HepG2 (cell line): ENCODE results near the gene LOX. TPM values are rescaled to one million over a fixed set of nuclear protein-coding genes. Genes with fewer than 3 reads are reported as not detected.

Experiments used
- ATF1 ChIP-seq: IDR thresholded peaks from 2 replicates; pipeline ENCODE4 v1.6.1; 2016; ENCODE audit warnings: mild to moderate bottlenecking, control low read depth
- DBP ChIP-seq: sonication (generic); formaldehyde crosslinking; IDR thresholded peaks from 2 replicates; pipeline ENCODE4 v1.4.0; 2020; ENCODE audit warnings: missing genetic modification reagents; ENCODE audit errors: not compliant biosample characterization
- DMTF1 ChIP-seq: sonication (generic); formaldehyde crosslinking; IDR thresholded peaks from 2 replicates; pipeline ENCODE4 v1.4.0; 2020; ENCODE audit warnings: mild to moderate bottlenecking, missing genetic modification reagents
- KAT8 ChIP-seq: IDR thresholded peaks from 2 replicates; pipeline ENCODE4 v1.6.1; 2016; ENCODE audit warnings: missing genetic modification reagents, missing compliant biosample characterization
- MZF1 ChIP-seq: sonication (generic); formaldehyde crosslinking; IDR thresholded peaks from 2 replicates; pipeline ENCODE4 v1.8.1; 2023; ENCODE audit warnings: mild to moderate bottlenecking, missing genetic modification reagents, borderline replicate concordance
- SIX1 ChIP-seq: sonication (generic); formaldehyde crosslinking; IDR thresholded peaks from 2 replicates; pipeline ENCODE4 v1.4.0; 2020; ENCODE audit warnings: missing genetic modification reagents, borderline replicate concordance
- SRY ChIP-seq: sonication (generic); formaldehyde crosslinking; IDR thresholded peaks from 2 replicates; pipeline ENCODE4 v1.8.0; 2022; ENCODE audit warnings: mild to moderate bottlenecking, missing genetic modification reagents
- YEATS4 ChIP-seq: sonication (generic); formaldehyde crosslinking; IDR thresholded peaks from 2 replicates; pipeline ENCODE4 v1.4.0; 2020; ENCODE audit warnings: missing genetic modification reagents, borderline replicate concordance
- ZBTB10 ChIP-seq: sonication (generic); formaldehyde crosslinking; IDR thresholded peaks from 2 replicates; pipeline ENCODE4 v1.4.0; 2020; ENCODE audit warnings: missing genetic modification reagents, borderline replicate concordance
- ZFP37 ChIP-seq: sonication (generic); formaldehyde crosslinking; IDR thresholded peaks from 2 replicates; pipeline ENCODE4 v1.4.0; 2020; ENCODE audit warnings: missing genetic modification reagents, borderline replicate concordance
- ZNF205 ChIP-seq: IDR thresholded peaks from 2 replicates; pipeline ENCODE4 v1.6.1; 2018; ENCODE audit warnings: missing biosample characterization, missing genetic modification reagents
- ZNF224 ChIP-seq: sonication (generic); formaldehyde crosslinking; IDR thresholded peaks from 2 replicates; pipeline ENCODE4 v1.5.0; 2020; ENCODE audit warnings: mild to moderate bottlenecking, missing genetic modification reagents
- ZNF577 ChIP-seq: sonication (generic); formaldehyde crosslinking; IDR thresholded peaks from 2 replicates; pipeline ENCODE4 v1.4.0; 2020; ENCODE audit warnings: mild to moderate bottlenecking, low read depth, missing genetic modification reagents, borderline replicate concordance
- ZNF737 ChIP-seq: sonication (generic); formaldehyde crosslinking; IDR thresholded peaks from 2 replicates; pipeline ENCODE4 v1.5.0; 2020; ENCODE audit warnings: missing genetic modification reagents, mild to moderate bottlenecking, borderline replicate concordance
- polyA plus RNA-seq, 8 experiments: library from polyadenylated mRNA; depleted of rRNA in 3 of 8; stranded (reverse) in 7 of 8; unstranded in 1 of 8; fragments of >200 nt; fragmentation: Illumina TruSeq in 4 of 8; extraction: Trizol in 4 of 8; gene quantifications; 2 replicates each; pipeline versions ENCODE4 v1.2.1 to v1.2.3, GENCODE V29; 2011 to 2016; ENCODE audit warnings: low read depth in 4 of 8, missing spikeins in 1 of 8, mixed read lengths in 1 of 8; ENCODE audit not compliant: insufficient read depth in 1 of 8
- total RNA-seq, 5 experiments: library from RNA; depleted of rRNA; stranded (reverse); fragments of >200 nt; fragmentation: Illumina TruSeq; extraction: Trizol; gene quantifications; 2 replicates each; pipeline ENCODE4 v1.2.3, GENCODE V29; 2016; ENCODE audit warnings: low read depth in 1 of 5
- TF ChIP-seq, protein P1 (sequence below): sonication (generic); formaldehyde crosslinking; IDR thresholded peaks from 2 replicates; pipeline ENCODE4 v1.9.0; 2021; ENCODE audit warnings: mild to moderate bottlenecking, missing genetic modification reagents

The LOX gene
- total and polyA plus RNA-seq, 2 of the 13 experiments (the other 11 are each of a cell fraction or from before 2014, with no cell fraction given) = 0.73 to 173 TPM

GRCh38 chr5:122078116-122079110 is at the start of gene LOX (continued):
- TF ChIP-seq ZFP37 (CRISPR knock-in tag) = 0 out of 2 replicates have a peak, but pooled peaks have one; percentile 15
- TF ChIP-seq ZNF737 = no peak
- no peak; the same call in 1 of the 2 replicates for TF ChIP-seq YEATS4 (CRISPR knock-in tag)
- TF ChIP-seq ZNF224 (CRISPR knock-in tag) = no peak
- TF ChIP-seq DBP = no peak
- TF ChIP-seq, protein P1, sequence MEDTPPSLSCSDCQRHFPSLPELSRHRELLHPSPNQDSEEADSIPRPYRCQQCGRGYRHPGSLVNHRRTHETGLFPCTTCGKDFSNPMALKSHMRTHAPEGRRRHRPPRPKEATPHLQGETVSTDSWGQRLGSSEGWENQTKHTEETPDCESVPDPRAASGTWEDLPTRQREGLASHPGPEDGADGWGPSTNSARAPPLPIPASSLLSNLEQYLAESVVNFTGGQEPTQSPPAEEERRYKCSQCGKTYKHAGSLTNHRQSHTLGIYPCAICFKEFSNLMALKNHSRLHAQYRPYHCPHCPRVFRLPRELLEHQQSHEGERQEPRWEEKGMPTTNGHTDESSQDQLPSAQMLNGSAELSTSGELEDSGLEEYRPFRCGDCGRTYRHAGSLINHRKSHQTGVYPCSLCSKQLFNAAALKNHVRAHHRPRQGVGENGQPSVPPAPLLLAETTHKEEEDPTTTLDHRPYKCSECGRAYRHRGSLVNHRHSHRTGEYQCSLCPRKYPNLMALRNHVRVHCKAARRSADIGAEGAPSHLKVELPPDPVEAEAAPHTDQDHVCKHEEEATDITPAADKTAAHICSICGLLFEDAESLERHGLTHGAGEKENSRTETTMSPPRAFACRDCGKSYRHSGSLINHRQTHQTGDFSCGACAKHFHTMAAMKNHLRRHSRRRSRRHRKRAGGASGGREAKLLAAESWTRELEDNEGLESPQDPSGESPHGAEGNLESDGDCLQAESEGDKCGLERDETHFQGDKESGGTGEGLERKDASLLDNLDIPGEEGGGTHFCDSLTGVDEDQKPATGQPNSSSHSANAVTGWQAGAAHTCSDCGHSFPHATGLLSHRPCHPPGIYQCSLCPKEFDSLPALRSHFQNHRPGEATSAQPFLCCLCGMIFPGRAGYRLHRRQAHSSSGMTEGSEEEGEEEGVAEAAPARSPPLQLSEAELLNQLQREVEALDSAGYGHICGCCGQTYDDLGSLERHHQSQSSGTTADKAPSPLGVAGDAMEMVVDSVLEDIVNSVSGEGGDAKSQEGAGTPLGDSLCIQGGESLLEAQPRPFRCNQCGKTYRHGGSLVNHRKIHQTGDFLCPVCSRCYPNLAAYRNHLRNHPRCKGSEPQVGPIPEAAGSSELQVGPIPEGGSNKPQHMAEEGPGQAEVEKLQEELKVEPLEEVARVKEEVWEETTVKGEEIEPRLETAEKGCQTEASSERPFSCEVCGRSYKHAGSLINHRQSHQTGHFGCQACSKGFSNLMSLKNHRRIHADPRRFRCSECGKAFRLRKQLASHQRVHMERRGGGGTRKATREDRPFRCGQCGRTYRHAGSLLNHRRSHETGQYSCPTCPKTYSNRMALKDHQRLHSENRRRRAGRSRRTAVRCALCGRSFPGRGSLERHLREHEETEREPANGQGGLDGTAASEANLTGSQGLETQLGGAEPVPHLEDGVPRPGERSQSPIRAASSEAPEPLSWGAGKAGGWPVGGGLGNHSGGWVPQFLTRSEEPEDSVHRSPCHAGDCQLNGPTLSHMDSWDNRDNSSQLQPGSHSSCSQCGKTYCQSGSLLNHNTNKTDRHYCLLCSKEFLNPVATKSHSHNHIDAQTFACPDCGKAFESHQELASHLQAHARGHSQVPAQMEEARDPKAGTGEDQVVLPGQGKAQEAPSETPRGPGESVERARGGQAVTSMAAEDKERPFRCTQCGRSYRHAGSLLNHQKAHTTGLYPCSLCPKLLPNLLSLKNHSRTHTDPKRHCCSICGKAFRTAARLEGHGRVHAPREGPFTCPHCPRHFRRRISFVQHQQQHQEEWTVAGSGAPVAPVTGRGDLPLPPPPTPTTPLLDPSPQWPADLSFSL (CRISPR knock-in tag) = no peak
- TF ChIP-seq ZNF205 (CRISPR knock-in tag) = no peak
- no peak for TF ChIP-seq KAT8 (CRISPR knock-in tag)
- TF ChIP-seq ATF1 (CRISPR knock-in tag) = no peak
- no peak for TF ChIP-seq MZF1 (CRISPR knock-in tag)
- TF ChIP-seq SRY (CRISPR knock-in tag) = no peak
- no peak for TF ChIP-seq SIX1 (CRISPR knock-in tag)
- no peak for TF ChIP-seq DMTF1
- no peak for TF ChIP-seq ZBTB10
- TF ChIP-seq ZNF577 (CRISPR knock-in tag) = no peak
